ENCODE data around the gene GOSR1.
"Not testable (repeated sequence)": the region's sequence is repeated elsewhere in the genome, so short reads cannot be mapped to it uniquely, and the experiment has no call there.

The GOSR1 gene

GRCh38 chr17:30541802-30542201 is 64.6 kb downstream of the GOSR1 start:
- TF ChIP-seq, protein P1, sequence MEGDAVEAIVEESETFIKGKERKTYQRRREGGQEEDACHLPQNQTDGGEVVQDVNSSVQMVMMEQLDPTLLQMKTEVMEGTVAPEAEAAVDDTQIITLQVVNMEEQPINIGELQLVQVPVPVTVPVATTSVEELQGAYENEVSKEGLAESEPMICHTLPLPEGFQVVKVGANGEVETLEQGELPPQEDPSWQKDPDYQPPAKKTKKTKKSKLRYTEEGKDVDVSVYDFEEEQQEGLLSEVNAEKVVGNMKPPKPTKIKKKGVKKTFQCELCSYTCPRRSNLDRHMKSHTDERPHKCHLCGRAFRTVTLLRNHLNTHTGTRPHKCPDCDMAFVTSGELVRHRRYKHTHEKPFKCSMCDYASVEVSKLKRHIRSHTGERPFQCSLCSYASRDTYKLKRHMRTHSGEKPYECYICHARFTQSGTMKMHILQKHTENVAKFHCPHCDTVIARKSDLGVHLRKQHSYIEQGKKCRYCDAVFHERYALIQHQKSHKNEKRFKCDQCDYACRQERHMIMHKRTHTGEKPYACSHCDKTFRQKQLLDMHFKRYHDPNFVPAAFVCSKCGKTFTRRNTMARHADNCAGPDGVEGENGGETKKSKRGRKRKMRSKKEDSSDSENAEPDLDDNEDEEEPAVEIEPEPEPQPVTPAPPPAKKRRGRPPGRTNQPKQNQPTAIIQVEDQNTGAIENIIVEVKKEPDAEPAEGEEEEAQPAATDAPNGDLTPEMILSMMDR (IDR thresholded peaks at IDR 0.05): no peak
- H3K36me3 ChIP-seq: no peaks in the 10 kb centered on the region
- H3K4me1 ChIP-seq: no peaks in the 10 kb centered on the region
- intact Hi-C loops (cut with DNase I; ENCODE audit: low total_unique reads): no loop called here
- H3K27me3 ChIP-seq: no peaks in the 10 kb centered on the region
- H3K4me3 ChIP-seq: no peak overlapping the region
- no peak for DNase-seq
- no peaks in the 10 kb centered on the region for H3K9me3 ChIP-seq
- no peak overlapping the region for H3K27ac ChIP-seq

- no peak overlapping the region for H3K4me3 ChIP-seq
- H3K27ac ChIP-seq: no peak overlapping the region
- H3K36me3 ChIP-seq: no peaks in the 10 kb centered on the region
- no peaks in the 10 kb centered on the region for H3K4me1 ChIP-seq
- DNase-seq: no peak
- no peaks in the 10 kb centered on the region for H3K27me3 ChIP-seq
- intact Hi-C loops (cut with DNase I; ENCODE audit: low total_unique reads): no loop called here
- no peaks in the 10 kb centered on the region for H3K9me3 ChIP-seq
- TF ChIP-seq, protein P1 (IDR thresholded peaks at IDR 0.05): no peak
Measured at GRCh38 chr17:30543456-30543855, 66.2 kb downstream of the GOSR1 start.

DNA sequence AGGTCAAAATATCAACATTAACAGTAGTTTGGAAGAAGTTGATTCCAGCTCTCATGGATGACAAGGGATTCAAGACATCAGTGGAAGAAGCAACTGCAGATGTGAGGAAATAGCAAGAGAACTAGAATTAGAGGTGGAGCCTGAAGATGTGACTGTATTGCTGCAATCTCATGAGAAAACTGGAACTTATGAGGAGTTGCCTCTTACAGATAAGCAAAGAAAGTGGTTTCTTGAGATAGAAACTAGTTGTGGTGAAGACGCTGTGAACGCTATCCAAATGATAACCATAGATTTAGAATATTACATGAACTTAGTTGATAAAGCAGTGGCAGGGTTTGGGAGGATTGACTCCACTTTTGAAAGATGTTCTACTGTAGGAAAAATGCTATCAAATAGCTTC is 67.8 kb downstream of the GOSR1 start:
- H3K36me3 ChIP-seq: peaks cover 0 to 10% (median 0%) of the 10 kb centered on the region in 3 donors
- TF ChIP-seq, protein P1 (IDR thresholded peaks at IDR 0.05): no peak
- no peaks in the 10 kb centered on the region for H3K9me3 ChIP-seq
- intact Hi-C loops (cut with DNase I; ENCODE audit: low total_unique reads): no loop called here
- H3K27ac ChIP-seq: no peak overlapping the region
- no peak for DNase-seq
- no peaks in the 10 kb centered on the region for H3K4me1 ChIP-seq
- H3K4me3 ChIP-seq: no peak overlapping the region
- H3K27me3 ChIP-seq: no peaks in the 10 kb centered on the region

DNA sequence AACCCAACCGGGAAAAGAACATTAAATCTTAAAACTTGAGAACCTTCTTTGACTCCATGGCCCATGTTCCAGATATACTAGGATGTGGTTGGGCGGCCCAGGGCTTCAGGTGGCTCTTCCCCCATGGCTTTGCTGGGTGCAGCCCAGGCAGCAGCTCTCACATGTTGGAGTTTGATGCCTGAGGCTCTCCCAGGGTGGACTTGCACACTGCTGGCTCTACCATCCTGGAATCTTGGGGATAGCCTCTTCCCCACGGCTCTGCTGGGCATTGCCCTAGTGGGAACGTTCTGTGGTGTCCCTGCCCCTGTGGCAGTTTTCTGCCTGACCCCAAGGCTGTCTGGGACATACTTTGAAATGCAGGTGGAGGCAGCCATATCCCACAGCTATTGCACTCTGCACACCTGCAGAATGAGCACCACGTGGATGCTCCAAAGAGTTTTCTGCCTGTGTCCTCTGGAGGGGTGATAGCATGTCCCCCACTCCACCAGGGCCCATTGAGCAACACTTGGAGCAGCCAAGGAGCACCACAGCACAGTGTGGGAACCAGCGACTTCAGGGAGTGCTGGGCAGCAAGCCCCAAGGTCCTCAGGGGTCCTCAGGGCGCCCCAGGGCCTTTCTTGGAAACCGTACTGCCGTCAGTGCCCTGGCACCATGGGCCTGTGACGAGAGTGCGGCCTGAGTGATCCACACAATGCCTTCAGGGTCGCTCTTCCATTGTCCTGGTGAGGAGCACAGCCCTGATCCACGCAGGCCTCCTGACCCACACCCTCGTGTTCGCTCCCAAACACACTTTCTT is 70.8 kb downstream of the GOSR1 start:
- Histone ChIP-seq H3K9me3 (no peaks in the 10 kb centered on the region), H3K27ac (no peak overlapping the region), H3K4me1 (no peaks in the 10 kb centered on the region), H3K36me3 (peaks cover 0 to 10% (median 0%) of the 10 kb centered on the region in 3 donors), H3K27me3 (no peaks in the 10 kb centered on the region), H3K4me3 (no peak overlapping the region)
- TF ChIP-seq, protein P1 (IDR thresholded peaks at IDR 0.05): no peak
- DNase-seq: peak in 1 of 2 donors; percentile 28
- intact Hi-C loops (cut with DNase I; ENCODE audit: low total_unique reads): no loop called here

GRCh38 chr17:30549181-30549580 is 72.0 kb downstream of the GOSR1 start:
- H3K4me1 ChIP-seq; H3K4me3 ChIP-seq; H3K27me3 ChIP-seq; intact Hi-C loops (cut with DNase I; ENCODE audit: low total_unique reads); H3K27ac ChIP-seq; DNase-seq; H3K9me3 ChIP-seq: not testable (repeated sequence)
- H3K36me3 ChIP-seq: peaks cover 0 to 10% (median 0%) of the 10 kb centered on the region in 3 donors

GRCh38 chr17:30549864-30550511 is 72.8 kb downstream of the GOSR1 start:
- TF ChIP-seq, protein P1 (IDR thresholded peaks at IDR 0.05): no peak
- no peaks in the 10 kb centered on the region for H3K27me3 ChIP-seq
- H3K9me3 ChIP-seq: no peaks in the 10 kb centered on the region
- no peaks in the 10 kb centered on the region for H3K4me1 ChIP-seq
- intact Hi-C loops (cut with DNase I; ENCODE audit: low total_unique reads): no loop called here
- peaks cover 0 to 10% (median 0%) of the 10 kb centered on the region in 3 donors for H3K36me3 ChIP-seq
- H3K4me3 ChIP-seq: no peak overlapping the region
- DNase-seq: peak in 1 of 2 donors; percentile 33
- H3K27ac ChIP-seq: no peak overlapping the region

All from tibial artery (tissue), 4 donors.